ENCODE data around the gene TNFRSF11A.

GRCh38 chr18:62407660-62408059, 82.5 kb downstream of the TNFRSF11A start:
- no peak for TF ChIP-seq CTCF (IDR thresholded peaks at IDR 0.05; ENCODE audit: borderline replicate concordance, extremely low read depth, low read length, poor library complexity, severe bottlenecking)
- no peak for TF ChIP-seq EZH2 (IDR thresholded peaks at IDR 0.05; ENCODE audit: borderline replicate concordance, low read depth, low read length, severe bottlenecking)
